PFSK-1 (cell line): ENCODE data around the gene SLC8A3.

Experiments used
- POLR2AphosphoS5 ChIP-seq: IDR thresholded peaks from 2 replicates; pipeline ENCODE4 v1.6.1; 2012; ENCODE audit warnings: low read depth, mild to moderate bottlenecking, control low read depth, low read length, moderate library complexity
- TF ChIP-seq, protein P1 (sequence below), 2 experiments: IDR thresholded peaks; 2 replicates each; pipeline versions ENCODE4 v1.6.1 to v1.8.0; 2011 to 2012; ENCODE audit warnings: low read depth in 2 of 2, low read length in 2 of 2, control low read depth in 1 of 2, inconsistent platforms in 1 of 2, mild to moderate bottlenecking in 1 of 2, moderate library complexity in 1 of 2; ENCODE audit not compliant: insufficient read depth in 1 of 2

DNA sequence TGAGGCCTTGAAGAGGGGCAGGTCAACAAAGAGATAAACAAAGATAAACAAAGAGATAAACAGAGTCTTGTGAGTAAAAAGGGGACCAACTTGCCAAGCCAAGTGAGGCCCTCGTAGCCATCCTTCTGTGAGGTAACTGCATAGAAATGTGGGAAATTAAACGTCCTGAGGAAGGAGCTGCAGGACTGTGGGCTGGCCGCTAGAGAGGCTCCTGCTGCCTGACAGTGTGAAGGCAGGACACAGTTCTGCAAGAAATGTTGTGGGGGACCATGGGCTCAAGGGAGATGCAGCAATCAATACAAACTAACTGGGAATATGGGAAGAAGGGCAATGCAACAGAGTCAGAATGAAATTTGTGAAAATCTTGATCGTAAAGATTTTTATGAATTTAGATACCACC is 91.9 kb downstream of the SLC8A3 start:
- no peak for TF ChIP-seq POLR2AphosphoS5
- TF ChIP-seq, protein P1, sequence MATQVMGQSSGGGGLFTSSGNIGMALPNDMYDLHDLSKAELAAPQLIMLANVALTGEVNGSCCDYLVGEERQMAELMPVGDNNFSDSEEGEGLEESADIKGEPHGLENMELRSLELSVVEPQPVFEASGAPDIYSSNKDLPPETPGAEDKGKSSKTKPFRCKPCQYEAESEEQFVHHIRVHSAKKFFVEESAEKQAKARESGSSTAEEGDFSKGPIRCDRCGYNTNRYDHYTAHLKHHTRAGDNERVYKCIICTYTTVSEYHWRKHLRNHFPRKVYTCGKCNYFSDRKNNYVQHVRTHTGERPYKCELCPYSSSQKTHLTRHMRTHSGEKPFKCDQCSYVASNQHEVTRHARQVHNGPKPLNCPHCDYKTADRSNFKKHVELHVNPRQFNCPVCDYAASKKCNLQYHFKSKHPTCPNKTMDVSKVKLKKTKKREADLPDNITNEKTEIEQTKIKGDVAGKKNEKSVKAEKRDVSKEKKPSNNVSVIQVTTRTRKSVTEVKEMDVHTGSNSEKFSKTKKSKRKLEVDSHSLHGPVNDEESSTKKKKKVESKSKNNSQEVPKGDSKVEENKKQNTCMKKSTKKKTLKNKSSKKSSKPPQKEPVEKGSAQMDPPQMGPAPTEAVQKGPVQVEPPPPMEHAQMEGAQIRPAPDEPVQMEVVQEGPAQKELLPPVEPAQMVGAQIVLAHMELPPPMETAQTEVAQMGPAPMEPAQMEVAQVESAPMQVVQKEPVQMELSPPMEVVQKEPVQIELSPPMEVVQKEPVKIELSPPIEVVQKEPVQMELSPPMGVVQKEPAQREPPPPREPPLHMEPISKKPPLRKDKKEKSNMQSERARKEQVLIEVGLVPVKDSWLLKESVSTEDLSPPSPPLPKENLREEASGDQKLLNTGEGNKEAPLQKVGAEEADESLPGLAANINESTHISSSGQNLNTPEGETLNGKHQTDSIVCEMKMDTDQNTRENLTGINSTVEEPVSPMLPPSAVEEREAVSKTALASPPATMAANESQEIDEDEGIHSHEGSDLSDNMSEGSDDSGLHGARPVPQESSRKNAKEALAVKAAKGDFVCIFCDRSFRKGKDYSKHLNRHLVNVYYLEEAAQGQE (IDR thresholded peaks at IDR 0.05; ENCODE audit: insufficient read depth in 1 of 2, low read depth in 2 of 2, low read length in 2 of 2), result no peak
